OCI-LY3 (cell line): ENCODE results near the gene TLE6.

Source experiments
- EZH2phosphoT487 ChIP-seq: fragments of 200-600 bp; shearing (Covaris generic); IDR thresholded peaks from 2 replicates; pipeline ENCODE4 v1.6.1; 2018; ENCODE audit warnings: antibody characterized with exemption, mixed run types, low read depth
- TF ChIP-seq, protein P1 (sequence below): fragments of 200-600, 300-600 bp; sonication (generic); IDR thresholded peaks from 2 replicates; pipeline ENCODE4 v1.5.1; 2014; ENCODE audit warnings: antibody characterized with exemption, low read length, low read depth

DNA sequence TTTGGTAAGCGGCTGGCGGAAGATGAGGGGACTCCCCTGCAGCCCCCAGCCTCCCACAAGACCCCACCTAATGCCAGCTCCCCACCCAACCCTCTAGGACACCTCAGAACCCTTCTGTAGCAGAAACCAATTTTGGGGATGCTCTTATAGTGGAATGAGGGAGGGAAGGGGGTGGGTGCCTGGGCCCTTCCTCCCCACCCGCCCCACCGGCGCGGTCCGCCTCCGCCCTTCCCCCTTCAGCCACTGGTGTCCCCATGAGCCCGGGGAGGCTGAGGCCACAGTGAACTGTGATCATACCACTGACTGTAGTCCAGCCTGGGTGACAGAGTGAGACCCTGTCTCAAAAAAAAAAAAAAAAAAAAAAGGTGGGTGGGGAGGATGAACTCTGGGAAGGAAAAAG lies 16.2 kb downstream of the TLE6 start:
- TF ChIP-seq, protein P1, sequence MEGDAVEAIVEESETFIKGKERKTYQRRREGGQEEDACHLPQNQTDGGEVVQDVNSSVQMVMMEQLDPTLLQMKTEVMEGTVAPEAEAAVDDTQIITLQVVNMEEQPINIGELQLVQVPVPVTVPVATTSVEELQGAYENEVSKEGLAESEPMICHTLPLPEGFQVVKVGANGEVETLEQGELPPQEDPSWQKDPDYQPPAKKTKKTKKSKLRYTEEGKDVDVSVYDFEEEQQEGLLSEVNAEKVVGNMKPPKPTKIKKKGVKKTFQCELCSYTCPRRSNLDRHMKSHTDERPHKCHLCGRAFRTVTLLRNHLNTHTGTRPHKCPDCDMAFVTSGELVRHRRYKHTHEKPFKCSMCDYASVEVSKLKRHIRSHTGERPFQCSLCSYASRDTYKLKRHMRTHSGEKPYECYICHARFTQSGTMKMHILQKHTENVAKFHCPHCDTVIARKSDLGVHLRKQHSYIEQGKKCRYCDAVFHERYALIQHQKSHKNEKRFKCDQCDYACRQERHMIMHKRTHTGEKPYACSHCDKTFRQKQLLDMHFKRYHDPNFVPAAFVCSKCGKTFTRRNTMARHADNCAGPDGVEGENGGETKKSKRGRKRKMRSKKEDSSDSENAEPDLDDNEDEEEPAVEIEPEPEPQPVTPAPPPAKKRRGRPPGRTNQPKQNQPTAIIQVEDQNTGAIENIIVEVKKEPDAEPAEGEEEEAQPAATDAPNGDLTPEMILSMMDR, result no peak
- TF ChIP-seq EZH2phosphoT487, result no peak
